H9 (cell line): ENCODE results near the gene ZNF524. TPM values are rescaled to one million over a fixed set of nuclear protein-coding genes. Genes with fewer than 3 reads are reported as not detected.

ENCODE experiments used
- DNase-seq: peaks from one replicate; pipeline ENCODE4 v3.0.0-alpha.2; 2017
- H2AFZ ChIP-seq: one replicate; pipeline ENCODE4 v1.6.1; 2013; ENCODE audit warnings: mild to moderate bottlenecking, low read length, control low read depth, moderate library complexity
- H2AK5ac ChIP-seq: 2 replicates; pipeline ENCODE4 v1.6.1; 2013; ENCODE audit warnings: low read length, control low read depth, mixed read lengths; ENCODE audit not compliant: insufficient read length
- H2BK120ac ChIP-seq: one replicate; pipeline ENCODE4 v1.6.1; 2013; ENCODE audit warnings: low read depth, mild to moderate bottlenecking, low read length, control low read depth, inconsistent platforms; ENCODE audit not compliant: poor library complexity, severe bottlenecking
- H2BK12ac ChIP-seq: 2 replicates; pipeline ENCODE4 v1.6.1; 2013; ENCODE audit warnings: low read length, control low read depth, mixed read lengths, low read depth; ENCODE audit not compliant: insufficient read length
- H2BK15ac ChIP-seq: 2 replicates; pipeline ENCODE4 v1.6.1; 2013; ENCODE audit warnings: low read depth, low read length, control low read depth
- H2BK20ac ChIP-seq: one replicate; pipeline ENCODE4 v1.6.1; 2013; ENCODE audit warnings: low read depth, mild to moderate bottlenecking, low read length, control low read depth, inconsistent platforms; ENCODE audit not compliant: poor library complexity, severe bottlenecking
- H2BK5ac ChIP-seq: 2 replicates; pipeline ENCODE4 v1.6.1; 2013; ENCODE audit warnings: low read length, control low read depth, mixed read lengths; ENCODE audit not compliant: insufficient read length
- H3K14ac ChIP-seq: 2 replicates; pipeline ENCODE4 v1.6.1; 2013; ENCODE audit warnings: low read length, control low read depth; ENCODE audit not compliant: insufficient read depth
- H3K18ac ChIP-seq: 2 replicates; pipeline ENCODE4 v1.6.1; 2013; ENCODE audit warnings: low read depth, mild to moderate bottlenecking, mixed read lengths, low read length, control low read depth; ENCODE audit not compliant: insufficient read length
- H3K23ac ChIP-seq: 2 replicates; pipeline ENCODE4 v1.6.1; 2013; ENCODE audit warnings: low read length, control low read depth, mixed read lengths, low read depth; ENCODE audit not compliant: insufficient read length
- H3K23me2 ChIP-seq: 2 replicates; pipeline ENCODE4 v1.6.1; 2013; ENCODE audit warnings: low read depth, mild to moderate bottlenecking, mixed read lengths, low read length, control low read depth; ENCODE audit not compliant: insufficient read length, poor library complexity, severe bottlenecking
- H3K27ac ChIP-seq: 2 replicates; pipeline ENCODE4 v1.5.1; 2013; ENCODE audit warnings: low read length, control low read depth, mixed read lengths, low read depth; ENCODE audit not compliant: insufficient read length
- H3K27me3 ChIP-seq: 2 replicates; pipeline ENCODE4 v1.6.1; 2013; ENCODE audit warnings: low read length, control low read depth, inconsistent platforms; ENCODE audit not compliant: insufficient read depth
- H3K4ac ChIP-seq: 2 replicates; pipeline ENCODE4 v1.6.1; 2013; ENCODE audit warnings: low read depth, mild to moderate bottlenecking, control low read depth, inconsistent platforms, low read length, moderate library complexity
- H3K4me1 ChIP-seq: 2 replicates; pipeline ENCODE4 v1.6.1; 2013; ENCODE audit warnings: low read length, control low read depth, inconsistent platforms; ENCODE audit not compliant: insufficient read depth
- H3K4me2 ChIP-seq: 2 replicates; pipeline ENCODE4 v1.6.1; 2013; ENCODE audit warnings: low read length, control low read depth, mixed read lengths; ENCODE audit not compliant: insufficient read length, insufficient read depth
- H3K56ac ChIP-seq: 2 replicates; pipeline ENCODE4 v1.6.1; 2013; ENCODE audit warnings: low read depth, mild to moderate bottlenecking, mixed read lengths, low read length, control low read depth; ENCODE audit not compliant: insufficient read length
- H3K79me1 ChIP-seq: 2 replicates; pipeline ENCODE4 v1.6.1; 2013; ENCODE audit warnings: low read depth, mild to moderate bottlenecking, moderate library complexity, low read length, control low read depth, inconsistent platforms; ENCODE audit not compliant: insufficient read depth, poor library complexity, severe bottlenecking
- H3K79me2 ChIP-seq: 2 replicates; pipeline ENCODE4 v1.6.1; 2013; ENCODE audit warnings: low read length, control low read depth, inconsistent platforms; ENCODE audit not compliant: insufficient read depth
- H3K9ac ChIP-seq: 2 replicates; pipeline ENCODE4 v1.6.1; 2013; ENCODE audit warnings: low read length, control low read depth, mixed read lengths; ENCODE audit not compliant: insufficient read length; ENCODE audit errors: extremely low read depth
- H3K9me3 ChIP-seq: one replicate; pipeline ENCODE4 v1.6.1; 2013; ENCODE audit warnings: low read depth, low read length, inconsistent platforms; ENCODE audit not compliant: control insufficient read depth
- H3T11ph ChIP-seq: one replicate; pipeline ENCODE4 v1.6.1; 2013; ENCODE audit warnings: mild to moderate bottlenecking, low read length, control low read depth, inconsistent platforms
- H4K20me1 ChIP-seq: one replicate; pipeline ENCODE4 v1.6.1; 2013; ENCODE audit not compliant: control insufficient read depth, insufficient read length, insufficient read depth
- H4K5ac ChIP-seq: 2 replicates; pipeline ENCODE4 v1.6.1; 2013; ENCODE audit warnings: low read depth, mild to moderate bottlenecking, mixed read lengths, low read length, control low read depth; ENCODE audit not compliant: insufficient read length
- H4K8ac ChIP-seq: replicated peaks from 2 replicates; pipeline ENCODE4 v1.6.1; 2013; ENCODE audit warnings: low read length, control low read depth, mixed read lengths, low read depth; ENCODE audit not compliant: insufficient read length
- H4K91ac ChIP-seq: 2 replicates; pipeline ENCODE4 v1.6.1; 2013; ENCODE audit warnings: low read depth, mild to moderate bottlenecking, moderate library complexity, mixed read lengths, low read length, control low read depth; ENCODE audit not compliant: insufficient read length
- H3K27ac Mint-ChIP-seq, 3 experiments: 2 replicates in 2 of 3; 3 replicates in 1 of 3; pipeline ENCODE4 v1.8.0; 2020 to 2021; ENCODE audit warnings: mixed read lengths in 3 of 3, mild to moderate bottlenecking in 1 of 3, moderate library complexity in 1 of 3
- H3K27me3 Mint-ChIP-seq: 2 replicates; pipeline ENCODE4 v1.8.0; 2021; ENCODE audit warnings: low read depth, mild to moderate bottlenecking, moderate library complexity, mixed read lengths
- H3K36me3 Mint-ChIP-seq, 3 experiments: 2 replicates in 2 of 3; 3 replicates in 1 of 3; pipeline ENCODE4 v1.8.0; 2020 to 2021; ENCODE audit warnings: low read depth in 3 of 3, mixed read lengths in 3 of 3; ENCODE audit not compliant: insufficient read depth in 1 of 3
- H3K4me1 Mint-ChIP-seq, 2 experiments: 2 replicates each; pipeline ENCODE4 v1.8.0; 2020; ENCODE audit warnings: mixed read lengths in 2 of 2
- H3K4me3 Mint-ChIP-seq, 2 experiments: 2 replicates in 1 of 2; 3 replicates in 1 of 2; pipeline ENCODE4 v1.8.0; 2020 to 2021; ENCODE audit warnings: mild to moderate bottlenecking in 2 of 2, mixed read lengths in 2 of 2, moderate library complexity in 1 of 2
- H3K9me3 Mint-ChIP-seq, 2 experiments: 2 replicates in 1 of 2; 3 replicates in 1 of 2; pipeline ENCODE4 v1.8.0; 2020; ENCODE audit warnings: mild to moderate bottlenecking in 2 of 2, mixed read lengths in 2 of 2, moderate library complexity in 1 of 2
- WGBS: extraction: QIAGEN DNeasy Blood & Tissue Kit; methylation state at CpG from one replicate; pipeline ENCODE4 v1.1.7; 2013; ENCODE audit warnings: missing lambda C conversion rate, low lambda C conversion rate, mixed read lengths; ENCODE audit not compliant: insufficient read length; ENCODE audit errors: extremely low coverage; 5-methylcytosine and 5-hydroxymethylcytosine counted together
- total RNA-seq: library from RNA; stranded (reverse); gene quantifications from 2 replicates; pipeline ENCODE4 v1.2.1, GENCODE V29; 2021
- TF ChIP-seq, protein P1 (sequence below): fragments of 200-600 bp; sonication (generic); conservative IDR thresholded peaks from 3 replicates; pipeline ENCODE4 v1.8.0; 2021; ENCODE audit warnings: antibody characterized with exemption, mild to moderate bottlenecking

The ZNF524 gene
- total RNA-seq, 1 experiment from 2014 or later, result 3.0 TPM

DNA sequence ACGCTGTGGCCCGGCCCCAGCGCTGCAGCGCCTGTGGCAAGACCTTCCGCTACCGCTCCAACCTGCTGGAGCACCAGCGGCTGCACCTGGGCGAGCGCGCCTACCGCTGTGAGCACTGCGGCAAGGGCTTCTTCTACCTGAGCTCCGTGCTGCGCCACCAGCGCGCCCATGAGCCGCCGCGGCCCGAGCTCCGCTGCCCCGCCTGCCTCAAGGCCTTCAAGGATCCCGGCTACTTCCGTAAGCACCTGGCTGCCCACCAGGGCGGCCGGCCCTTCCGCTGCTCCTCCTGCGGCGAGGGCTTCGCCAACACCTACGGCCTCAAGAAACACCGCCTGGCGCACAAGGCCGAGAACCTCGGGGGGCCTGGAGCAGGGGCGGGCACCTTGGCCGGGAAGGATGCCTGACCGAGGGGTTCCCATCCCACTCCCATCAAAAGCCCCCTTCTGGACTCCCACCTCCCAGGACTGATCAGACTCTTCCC is 16.3 kb downstream of the ZNF524 start:
- no peak overlapping the region for H2BK120ac ChIP-seq
- H2AK5ac ChIP-seq, result no peak overlapping the region
- H3K79me1 ChIP-seq, result no peaks in the 10 kb centered on the region
- H3K9me3 ChIP-seq, result no peaks in the 10 kb centered on the region
- no peak overlapping the region for H2BK15ac ChIP-seq
- no peaks in the 10 kb centered on the region for H3K4me1 ChIP-seq
- no peak overlapping the region for H4K8ac ChIP-seq
- no peak overlapping the region for H3K56ac ChIP-seq
- H3K18ac ChIP-seq, result no peak overlapping the region
- no peak overlapping the region for H3K4me3 Mint-ChIP-seq
- H3K4ac ChIP-seq, result no peak overlapping the region
- no peak overlapping the region for H2BK20ac ChIP-seq
- H3K14ac ChIP-seq, result no peak overlapping the region
- no peak overlapping the region for H3K27ac ChIP-seq
- H3K79me2 ChIP-seq, result no peaks in the 10 kb centered on the region
- H3K4me2 ChIP-seq, result no peak overlapping the region
- no peak overlapping the region for H3K23ac ChIP-seq
- H3K9me3 Mint-ChIP-seq, result no peaks in the 10 kb centered on the region; a peak in 1 of 5 replicates
- H3K27me3 ChIP-seq, result no peaks in the 10 kb centered on the region
- no peak overlapping the region for H3K9ac ChIP-seq
- TF ChIP-seq, protein P1, sequence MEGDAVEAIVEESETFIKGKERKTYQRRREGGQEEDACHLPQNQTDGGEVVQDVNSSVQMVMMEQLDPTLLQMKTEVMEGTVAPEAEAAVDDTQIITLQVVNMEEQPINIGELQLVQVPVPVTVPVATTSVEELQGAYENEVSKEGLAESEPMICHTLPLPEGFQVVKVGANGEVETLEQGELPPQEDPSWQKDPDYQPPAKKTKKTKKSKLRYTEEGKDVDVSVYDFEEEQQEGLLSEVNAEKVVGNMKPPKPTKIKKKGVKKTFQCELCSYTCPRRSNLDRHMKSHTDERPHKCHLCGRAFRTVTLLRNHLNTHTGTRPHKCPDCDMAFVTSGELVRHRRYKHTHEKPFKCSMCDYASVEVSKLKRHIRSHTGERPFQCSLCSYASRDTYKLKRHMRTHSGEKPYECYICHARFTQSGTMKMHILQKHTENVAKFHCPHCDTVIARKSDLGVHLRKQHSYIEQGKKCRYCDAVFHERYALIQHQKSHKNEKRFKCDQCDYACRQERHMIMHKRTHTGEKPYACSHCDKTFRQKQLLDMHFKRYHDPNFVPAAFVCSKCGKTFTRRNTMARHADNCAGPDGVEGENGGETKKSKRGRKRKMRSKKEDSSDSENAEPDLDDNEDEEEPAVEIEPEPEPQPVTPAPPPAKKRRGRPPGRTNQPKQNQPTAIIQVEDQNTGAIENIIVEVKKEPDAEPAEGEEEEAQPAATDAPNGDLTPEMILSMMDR, result no peak
- H2BK5ac ChIP-seq, result no peak overlapping the region
- no peak overlapping the region for H2BK12ac ChIP-seq
- H4K20me1 ChIP-seq, result no peaks in the 10 kb centered on the region
- no peak overlapping the region for H4K91ac ChIP-seq
- no CpG with 5 or more reads among the region's 38 CpGs for WGBS
- H3K4me1 Mint-ChIP-seq, result peaks cover 0 to 2% of the 10 kb centered on the region in 2 experiments; a peak in 1 of 4 replicates
- H3K27me3 Mint-ChIP-seq, result peaks cover 2% of the 10 kb centered on the region
- DNase-seq, result no peak
- H3K36me3 Mint-ChIP-seq, result peaks cover 22 to 46% (median 45%) of the 10 kb centered on the region in 3 experiments
- H4K5ac ChIP-seq, result no peak overlapping the region
- no peaks in the 10 kb centered on the region for H3K23me2 ChIP-seq
- H3K27ac Mint-ChIP-seq, result peak overlapping the region in 1 of 3 experiments; percentile 57; a peak in 1 of 7 replicates
- no peak overlapping the region for H2AFZ ChIP-seq
- H3T11ph ChIP-seq, result no peak overlapping the region
